Mesenteric fat pad (tissue), 1 donor: Measurements from ENCODE around the gene RAB5IF. TPM values are rescaled to one million over a fixed set of nuclear protein-coding genes. Genes with fewer than 3 reads are reported as not detected.
A peak's percentile ranks its signal among the peaks of the same experiment; 100 is the strongest.
"Not testable (repeated sequence)": the region's sequence is repeated elsewhere in the genome, so short reads cannot be mapped to it uniquely, and the experiment has no call there.

Experiments used
- DNase-seq: peaks from one replicate; pipeline ENCODE4 v3.0.0-alpha.2; 2020; ENCODE audit warnings: low spot score
- total RNA-seq: library from RNA; stranded (reverse); fragmentation: NEBNext Ultra II Directional; extraction: Animal tissue kit (Norgen Biotek cat#: 25700); gene quantifications from one replicate; pipeline ENCODE4 v1.2.1, GENCODE V29; 2021
- donor health status: DM: yes; HTN: yes; CAD: no.

RAB5IF gene
- total RNA-seq, 1 donor from 2014 or later, result 109 TPM

DNA sequence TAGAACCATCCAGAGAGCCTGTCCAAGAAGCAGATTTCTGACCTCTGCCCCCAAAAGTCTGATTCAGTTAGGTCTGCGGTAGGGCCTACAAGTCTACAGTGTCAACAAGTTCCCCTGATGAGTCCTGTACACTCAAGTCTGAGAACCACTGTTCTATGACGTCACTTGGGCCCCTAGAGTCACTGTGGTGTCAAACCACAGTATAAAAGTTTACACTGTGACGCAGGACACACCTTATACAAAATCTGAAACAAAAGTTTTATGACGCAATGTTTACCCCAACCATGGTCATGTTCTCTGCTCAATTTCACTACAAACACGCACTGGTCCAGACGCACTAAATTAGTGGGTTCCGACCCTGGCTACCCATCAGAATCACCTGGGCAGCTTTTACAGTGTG lies 22.5 kb downstream of the RAB5IF start:
- no peak for DNase-seq

DNA sequence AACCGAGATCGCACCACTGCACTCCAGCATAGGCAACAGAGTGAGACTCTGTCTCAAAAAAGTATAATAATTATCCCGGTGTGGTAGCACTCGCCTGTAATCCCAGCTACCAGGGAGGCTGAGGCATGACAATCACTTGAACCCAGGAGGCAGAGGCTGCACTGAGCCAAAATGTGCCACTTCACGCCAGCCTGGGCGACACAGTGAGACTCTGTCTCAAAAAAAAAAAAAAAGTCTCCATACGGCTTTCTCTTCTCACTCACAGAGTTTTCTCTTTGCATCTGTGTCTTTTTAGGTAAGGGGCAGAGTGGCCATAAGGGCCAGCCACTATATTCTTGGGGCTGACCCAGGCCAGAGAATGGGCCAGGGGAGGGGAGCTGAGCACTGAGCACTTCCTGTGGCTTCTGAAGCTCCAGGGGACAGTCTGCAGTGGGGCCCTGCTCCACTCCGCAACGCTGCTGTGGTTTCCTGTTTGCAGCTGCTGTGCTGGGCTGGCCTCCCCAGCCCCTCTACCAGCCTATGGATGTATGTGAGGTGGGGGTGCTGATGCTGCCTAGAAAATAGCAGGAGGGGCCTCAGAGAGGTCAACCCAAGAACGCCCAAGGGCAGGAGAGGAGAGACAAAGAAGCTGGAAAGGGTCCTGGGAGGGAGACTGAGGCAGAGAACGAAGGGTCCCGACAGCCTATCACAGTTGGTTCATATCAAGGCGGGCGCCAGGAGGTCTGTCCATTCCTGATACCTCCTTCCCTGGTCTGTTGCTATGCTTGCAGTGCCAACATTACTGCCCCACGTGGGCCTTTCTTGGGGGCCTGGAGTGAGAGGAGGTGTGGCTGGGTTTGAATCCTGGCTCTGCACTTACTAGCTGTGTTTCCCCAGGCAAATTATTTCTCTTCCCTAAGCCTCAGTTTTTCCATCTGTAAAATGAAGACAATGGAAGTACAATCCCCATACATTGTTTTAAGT lies 24.4 kb downstream of the RAB5IF start:
- DNase-seq, result no peak

DNA sequence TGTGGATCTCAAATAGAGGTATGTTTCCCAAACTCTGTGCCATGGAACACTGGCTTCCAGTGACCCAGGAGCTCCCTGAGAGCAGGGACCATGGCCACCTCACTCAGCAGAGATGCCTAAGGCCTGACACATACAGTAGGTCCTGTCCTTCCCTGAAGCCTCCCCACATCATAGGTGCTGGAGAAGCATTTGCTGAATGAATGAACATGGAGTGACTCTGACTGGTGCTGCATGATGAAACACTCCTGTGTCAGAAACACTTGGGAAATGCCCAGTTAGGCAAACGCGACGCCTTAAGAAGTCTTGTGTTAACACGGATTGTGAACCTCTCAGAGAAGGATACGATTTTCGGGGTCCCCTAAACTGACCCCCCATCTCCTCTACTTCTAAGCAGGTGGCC lies 26.1 kb downstream of the RAB5IF start:
- no peak for DNase-seq

DNA sequence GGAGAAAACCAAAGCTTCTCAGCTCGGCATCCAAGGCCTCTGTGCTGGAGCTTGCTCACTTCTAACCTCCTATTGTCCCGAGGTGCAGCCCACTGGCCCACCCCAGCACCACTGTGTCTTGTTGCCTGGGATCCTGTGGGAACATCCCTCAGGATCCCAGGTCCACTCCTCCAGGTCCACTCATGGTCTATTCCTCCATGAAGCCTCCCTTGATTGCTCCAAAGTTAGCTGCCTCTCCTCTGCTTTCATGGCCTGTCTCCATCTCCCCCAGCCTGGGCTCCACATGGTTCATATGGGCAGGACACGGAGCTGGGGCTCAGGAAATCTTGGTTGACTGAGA lies 26.5 kb downstream of the RAB5IF start:
- DNase-seq, result no peak

DNA sequence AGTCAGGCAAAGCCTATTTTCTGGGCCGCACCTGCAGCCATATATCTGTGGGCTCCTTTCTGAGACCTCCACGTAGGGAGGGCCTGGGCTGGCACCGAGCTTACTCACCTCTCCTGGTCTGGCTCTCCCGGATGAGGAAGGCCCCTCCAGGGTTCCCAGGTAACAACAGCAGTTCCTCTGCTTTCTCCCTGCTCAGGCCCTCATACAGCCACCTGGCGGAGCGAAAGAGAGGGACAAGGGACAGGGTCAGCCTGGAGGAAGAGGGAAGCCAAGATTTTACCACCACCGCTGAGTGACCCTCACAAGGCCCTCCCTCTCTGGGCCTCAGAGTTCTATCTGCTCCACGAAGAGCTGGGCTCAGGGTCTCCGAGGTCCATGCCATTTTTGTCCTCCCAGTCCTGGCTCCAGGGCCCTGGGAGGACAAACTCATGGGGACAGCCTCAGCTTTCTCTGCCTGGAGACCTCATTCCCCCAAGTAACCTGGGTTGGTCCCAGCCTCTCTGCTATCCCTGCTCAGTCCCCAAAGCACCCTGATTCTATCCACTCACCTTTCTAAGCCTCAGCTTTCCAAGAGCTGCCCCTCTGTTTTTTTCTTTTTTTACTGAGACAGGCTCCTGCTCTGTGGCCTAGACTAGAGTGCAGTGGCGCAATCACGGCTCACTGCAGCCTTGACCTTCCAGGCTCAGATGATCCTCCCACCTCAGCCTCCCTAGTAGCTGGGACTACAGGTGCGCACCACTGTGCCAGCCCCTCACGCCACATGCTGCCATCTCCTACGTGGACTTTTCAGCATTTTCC lies 27.1 kb downstream of the RAB5IF start:
- DNase-seq, result no peak

DNA sequence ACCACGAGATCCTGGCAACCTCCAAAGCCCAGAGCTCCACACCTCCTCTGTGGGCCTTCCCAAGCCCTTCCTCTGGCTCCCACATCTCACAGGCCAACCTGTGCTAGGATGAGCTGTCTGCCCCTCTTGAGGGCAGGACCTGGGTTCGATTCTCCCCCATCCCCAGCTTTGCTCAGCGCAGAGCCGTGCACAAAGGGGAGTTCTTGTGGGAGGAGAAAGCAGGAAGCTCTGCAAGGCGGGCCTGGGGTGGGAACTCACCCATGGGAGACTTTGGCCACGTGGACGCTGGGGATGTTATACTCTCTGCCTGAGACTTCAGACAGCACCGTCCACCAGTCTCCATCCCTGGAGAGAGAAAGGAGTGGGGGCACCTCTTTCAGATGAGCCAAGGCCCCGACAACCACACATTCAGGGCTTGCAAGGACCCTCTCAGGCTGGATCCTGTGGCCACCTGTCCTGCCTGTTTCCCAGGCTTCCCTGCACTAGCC lies 27.8 kb downstream of the RAB5IF start:
- DNase-seq, result no peak

DNA sequence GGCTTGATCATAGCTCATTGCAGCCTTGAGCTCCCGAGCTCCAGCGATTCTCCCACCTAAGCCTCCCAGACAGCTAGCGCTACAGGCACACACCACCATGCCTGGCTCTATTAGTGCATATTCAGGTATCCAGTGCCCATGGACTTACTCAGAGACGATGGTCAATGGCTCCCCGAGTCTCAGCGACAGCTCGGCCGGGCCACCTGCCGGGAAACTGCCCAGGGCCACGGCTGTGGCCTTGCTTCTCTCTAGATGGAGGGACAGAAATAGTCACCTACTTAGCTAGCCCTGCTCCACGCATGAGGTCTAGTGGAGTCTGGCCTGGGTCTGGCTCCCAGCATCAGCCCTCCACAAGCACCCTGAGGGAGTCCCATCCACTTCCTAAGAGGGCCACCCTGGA lies 28.8 kb downstream of the RAB5IF start:
- DNase-seq, result no peak

DNA sequence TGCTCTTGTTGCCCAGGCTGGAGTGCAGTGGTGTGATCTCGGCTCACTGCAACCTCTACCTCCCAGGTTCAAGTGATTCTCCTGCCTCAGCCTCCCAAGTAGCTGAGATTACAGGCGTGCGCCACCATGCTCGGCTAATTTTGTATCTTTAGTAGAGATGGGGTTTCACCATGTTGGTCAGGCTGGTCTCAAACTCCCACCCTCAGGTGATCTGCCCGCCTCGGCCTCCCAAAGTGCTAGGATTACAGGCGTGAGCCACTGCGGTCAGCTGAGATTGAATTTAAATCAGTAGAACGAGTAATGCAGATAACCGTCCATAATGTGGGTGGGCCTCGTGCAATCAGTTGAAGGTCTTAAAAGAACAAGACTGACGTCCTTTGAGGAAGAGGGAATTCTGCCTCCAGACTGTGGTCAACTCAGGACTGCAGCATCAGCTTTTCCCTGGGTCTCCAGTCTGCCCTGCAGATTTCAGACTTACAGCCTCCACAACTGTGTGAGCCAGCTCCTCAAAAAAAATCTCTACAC lies 33.4 kb downstream of the RAB5IF start:
- DNase-seq, result not testable (repeated sequence)

DNA sequence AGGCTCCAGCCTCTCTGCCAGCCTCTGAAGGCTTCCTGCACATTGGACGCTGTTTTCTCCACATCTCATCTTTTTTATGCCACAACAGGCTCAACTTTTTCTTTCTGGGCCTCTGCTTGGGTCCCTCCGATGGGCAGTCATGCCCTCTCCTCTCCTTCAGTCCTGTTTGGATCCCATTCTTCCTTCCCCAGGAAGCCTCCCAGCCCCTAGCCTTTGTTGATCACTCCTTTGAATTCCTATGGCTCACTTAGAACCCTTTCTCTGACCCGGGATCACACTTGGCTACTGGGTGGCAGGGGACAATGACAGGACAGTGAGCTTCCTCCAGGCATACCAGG lies 35.9 kb downstream of the RAB5IF start:
- no peak for DNase-seq

DNA sequence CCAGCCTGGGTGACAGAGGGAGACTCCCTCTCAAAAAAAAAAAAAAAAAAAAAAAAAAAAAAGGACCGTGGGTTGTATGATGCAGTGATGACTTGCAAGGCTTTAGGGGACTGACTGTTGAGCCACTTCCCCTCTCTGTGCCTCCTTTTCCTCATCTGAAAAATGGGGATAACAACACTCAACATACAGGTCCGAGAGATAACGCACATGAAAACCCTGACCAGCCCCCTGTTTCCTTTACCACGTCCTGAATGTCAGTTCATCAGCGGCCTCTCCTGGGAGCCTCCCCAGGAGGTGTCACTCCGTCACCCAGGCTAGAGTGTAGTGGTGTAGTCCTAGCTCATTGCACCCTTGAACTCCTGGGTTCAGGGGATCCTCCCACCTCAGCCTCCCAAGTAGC lies 36.6 kb downstream of the RAB5IF start:
- no peak for DNase-seq

DNA sequence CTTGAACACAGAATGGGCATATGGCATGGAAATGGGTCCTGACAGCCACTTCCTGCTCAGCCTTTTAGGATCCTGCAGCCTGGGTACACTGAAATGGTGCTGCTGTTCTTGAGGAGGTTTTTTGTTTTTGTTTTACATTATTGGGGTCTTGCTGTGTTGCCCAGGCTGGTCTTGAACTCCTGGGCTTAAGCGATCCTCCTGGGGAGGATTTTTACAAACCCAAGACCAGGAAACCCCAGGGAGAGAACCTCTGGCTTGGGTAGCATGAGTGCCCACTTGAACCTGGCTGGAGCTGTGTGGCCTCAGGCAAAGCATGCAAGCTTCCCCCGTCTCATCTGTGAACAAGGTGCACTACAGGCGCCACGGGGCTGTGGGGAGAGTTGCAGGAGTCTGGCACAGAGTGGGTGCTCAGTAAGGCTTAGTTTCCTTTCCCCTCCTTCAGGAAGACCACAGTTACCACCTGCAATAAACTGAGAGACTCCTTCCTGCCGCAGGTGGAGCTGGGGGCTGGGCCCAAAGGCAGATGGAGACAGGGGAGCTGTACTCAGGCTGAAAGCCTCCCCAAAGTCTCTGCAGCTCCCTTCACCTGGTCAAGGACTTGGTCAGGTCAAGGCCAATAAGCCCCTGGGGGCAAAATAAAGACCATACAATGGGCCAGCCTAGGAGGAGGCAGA lies 38.6 kb downstream of the RAB5IF start:
- DNase-seq, result no peak

DNA sequence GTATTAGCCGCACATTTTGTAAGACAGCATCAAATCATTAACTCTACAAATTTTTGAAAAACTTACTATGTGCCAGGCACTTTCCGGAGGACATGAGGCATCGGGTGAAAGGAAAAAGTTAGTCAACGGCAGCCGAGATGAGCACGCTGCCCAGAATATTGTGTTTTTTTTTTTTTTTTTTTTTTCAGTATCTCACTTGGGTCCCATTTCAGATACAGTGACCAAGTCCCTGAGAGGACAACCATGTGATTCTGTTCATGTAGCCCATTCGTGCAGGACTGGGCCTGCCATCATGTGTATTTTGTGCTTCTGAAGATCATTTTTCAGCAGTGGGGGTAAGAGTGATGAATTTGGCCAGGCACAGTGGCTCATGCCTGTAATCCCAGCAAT lies 39.1 kb downstream of the RAB5IF start:
- no peak for DNase-seq

DNA sequence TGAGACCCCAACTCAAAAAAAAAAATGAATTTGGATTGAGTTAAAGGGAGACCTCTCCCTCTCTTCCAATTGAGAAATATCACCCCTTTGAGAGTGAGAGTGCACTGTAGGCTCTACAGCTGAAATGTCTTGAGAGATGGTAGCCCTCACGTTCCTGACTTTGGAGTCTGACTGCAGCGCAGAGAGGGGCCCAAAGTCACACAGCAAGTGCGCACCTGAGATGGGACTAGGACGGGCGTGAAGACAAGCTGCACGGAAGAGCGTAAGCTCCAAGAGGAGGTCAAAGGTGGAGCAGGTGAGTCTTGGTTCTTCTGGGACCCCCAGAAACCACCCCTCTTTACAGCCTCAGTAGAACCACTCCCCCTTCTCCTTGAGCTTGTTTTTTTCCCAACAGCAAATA lies 39.8 kb downstream of the RAB5IF start:
- DNase-seq, result no peak

DNA sequence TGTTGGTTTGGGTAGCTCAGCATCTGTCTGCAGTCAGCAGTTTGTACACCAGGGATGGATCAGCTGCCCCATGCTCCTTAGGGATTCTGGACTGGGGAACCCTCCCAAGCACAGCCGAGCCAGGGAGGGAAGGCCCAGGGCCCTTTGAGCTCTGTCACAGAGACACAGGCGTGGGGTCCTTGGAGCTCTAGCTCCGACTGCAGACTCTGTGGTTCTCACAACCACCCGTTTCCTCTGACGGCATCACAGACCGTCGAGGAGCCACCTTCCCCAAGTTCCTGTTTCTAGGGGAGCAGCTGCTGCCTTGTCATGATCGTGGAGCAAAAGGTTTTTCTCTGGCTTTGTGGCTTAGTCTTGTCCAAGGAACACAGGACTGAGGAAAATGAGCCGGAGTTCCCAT lies 40.4 kb downstream of the RAB5IF start, which contains the start of gene SLA2:
TSS of gene SLA2 (minus strand) at position 199 of the 400 bp plus-strand sequence. CDS start 4,861 bp downstream, outside the sequence.
- no peak for DNase-seq

DNA sequence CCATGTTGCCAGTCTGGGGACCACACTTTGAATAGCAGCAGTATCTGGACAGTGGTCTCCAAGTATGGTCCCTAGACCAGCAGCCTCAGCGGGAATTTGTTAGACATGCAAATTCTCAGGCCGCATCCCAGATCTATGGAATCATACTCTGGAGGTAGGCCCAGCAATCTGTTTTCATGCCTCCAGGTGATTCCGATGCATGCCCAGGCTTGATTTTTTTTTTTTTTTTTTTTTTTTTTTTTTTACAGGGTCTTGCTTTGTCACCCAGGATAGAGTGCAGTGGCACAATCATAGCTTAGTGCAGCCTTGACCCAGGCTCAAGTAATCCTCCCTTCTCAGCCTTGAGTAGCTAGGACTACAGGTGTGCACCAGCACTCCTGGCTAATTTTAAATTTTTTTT lies 41.1 kb downstream of the RAB5IF start:
- DNase-seq, result no peak

DNA sequence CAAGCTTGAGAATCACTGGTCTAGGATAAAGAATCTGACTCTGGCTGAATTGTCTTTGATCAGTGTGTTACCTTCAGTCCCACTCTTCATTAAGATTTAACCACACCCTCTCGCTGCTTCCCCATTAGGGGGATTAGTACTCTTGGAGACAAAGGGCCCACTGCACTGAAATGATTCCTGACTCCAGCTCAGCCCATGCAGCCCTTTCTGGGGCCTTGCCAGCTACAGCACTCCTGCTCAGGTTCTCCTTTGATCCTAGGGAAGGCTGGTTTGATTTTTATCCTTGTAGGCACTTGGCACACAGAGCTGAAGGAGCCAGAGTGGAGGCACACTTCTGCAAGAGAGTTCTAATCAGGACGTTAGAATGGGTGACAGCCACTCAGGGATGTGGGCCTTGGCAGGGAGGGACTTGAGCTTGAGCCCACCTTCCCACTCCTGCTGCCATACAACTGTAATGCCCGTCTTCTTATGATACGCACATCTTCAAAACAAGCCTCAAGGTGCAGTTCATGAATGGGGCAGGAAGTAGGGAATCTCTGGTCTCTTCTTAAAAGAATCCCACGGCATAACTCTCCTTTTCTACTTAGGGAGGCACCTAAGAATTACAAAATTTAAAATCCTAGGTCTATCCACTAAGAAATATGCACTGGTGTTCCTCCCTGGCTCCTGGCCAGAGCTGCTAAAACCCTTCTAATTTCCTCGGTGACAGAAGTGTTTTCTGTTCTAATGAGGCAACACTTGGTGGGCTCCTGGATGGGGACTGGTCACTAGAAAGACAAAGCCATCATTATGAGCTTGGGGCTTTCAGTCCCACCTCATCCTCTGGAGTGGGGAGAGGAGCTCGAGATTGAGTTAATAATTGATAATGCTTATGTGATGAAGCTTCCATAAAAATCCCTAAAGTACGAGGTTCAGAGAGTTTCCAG lies 41.9 kb downstream of the RAB5IF start:
- DNase-seq, result peak; percentile 24

DNA sequence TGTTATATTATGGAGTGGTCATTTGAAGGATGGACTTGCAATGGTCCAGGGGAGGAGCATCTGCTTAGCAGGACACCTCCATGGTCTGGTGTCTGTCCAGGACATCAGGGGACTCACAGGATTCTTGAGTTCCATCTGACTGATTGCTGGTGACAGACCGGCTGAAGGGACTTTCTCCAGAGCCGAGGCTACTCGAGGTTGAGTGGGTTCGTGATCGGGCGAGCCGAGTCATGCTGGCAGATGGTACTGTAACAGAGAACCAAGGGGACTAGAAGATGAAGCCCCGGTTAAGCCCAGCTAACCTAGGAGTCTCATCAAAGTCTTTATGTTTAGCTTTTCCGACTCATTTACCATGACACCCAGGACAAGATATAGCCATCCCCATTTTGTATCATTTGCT lies 47.9 kb downstream of the RAB5IF start:
- peak; percentile 39 for DNase-seq

DNA sequence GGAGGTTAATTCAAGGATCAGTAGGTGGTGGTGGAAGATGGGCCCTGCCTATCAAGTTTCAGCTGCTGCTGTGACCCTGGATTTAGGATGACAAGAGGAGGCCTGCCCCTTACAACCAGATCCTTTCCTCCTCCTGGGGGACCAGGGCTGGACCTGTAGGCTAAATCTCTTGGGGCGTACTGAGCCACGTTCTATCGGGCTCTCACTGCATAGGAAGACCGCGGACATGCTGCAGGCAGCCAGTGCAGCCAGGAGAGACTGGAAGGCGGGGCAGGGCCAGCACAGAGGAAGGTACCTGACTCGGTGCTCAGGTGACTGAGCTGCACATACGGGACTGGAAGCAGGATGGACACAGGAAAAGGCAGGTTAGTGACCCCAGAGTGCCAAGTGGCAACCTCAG lies 48.9 kb downstream of the RAB5IF start:
- peak; percentile 72 for DNase-seq

DNA sequence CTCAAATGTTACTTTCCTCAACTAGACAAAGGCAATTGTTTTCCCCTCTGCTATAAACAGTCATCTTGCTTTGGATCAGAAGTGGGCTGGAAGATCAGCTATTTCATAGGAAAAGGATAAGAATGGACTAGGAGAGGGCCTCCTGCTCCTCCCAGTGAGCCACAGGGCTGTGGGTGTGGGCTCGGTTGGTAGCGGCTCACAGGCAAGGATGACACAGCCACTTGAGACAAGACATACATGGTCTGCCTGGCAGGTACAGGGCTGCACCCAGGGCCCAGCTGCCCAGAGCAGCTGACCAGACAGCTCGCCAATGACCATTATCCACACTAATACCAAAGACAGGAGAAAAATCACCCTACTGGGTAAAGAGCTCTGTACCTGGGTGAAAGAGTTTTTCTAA lies 49.4 kb downstream of the RAB5IF start:
- DNase-seq, result peak; percentile 30

DNA sequence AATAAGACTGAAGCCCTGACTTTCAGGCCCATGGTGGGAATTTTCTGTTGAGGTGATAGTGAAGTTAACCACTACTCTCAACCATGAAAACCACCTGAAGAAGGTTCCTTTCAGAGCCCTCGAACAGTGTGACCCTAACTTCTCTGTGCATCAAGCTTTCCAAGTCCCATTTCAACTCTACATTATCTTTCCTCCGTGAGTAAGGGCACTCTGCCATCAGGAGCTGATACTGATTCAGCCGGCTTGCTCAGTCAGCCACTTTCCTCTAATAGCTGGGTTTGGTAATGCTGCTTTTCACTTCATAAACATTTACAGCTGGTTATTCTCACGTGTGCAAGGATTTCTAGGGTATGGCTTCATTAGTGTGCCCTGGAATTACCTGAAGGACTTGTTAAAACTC lies 51.2 kb downstream of the RAB5IF start:
- no peak for DNase-seq
